Omental fat pad (tissue), 4 donors: ENCODE results near the gene GPHN. TPM values are rescaled to one million over a fixed set of nuclear protein-coding genes. Genes with fewer than 3 reads are reported as not detected.

Source experiments
- ATAC-seq: fragments of 150-250 bp; one replicate; pipeline ENCODE4 v1.9.1; 2016; ENCODE audit warnings: mild to moderate bottlenecking, moderate library complexity; ENCODE audit not compliant: low FRiP score
- DNase-seq: peaks from one replicate; pipeline ENCODE4 v3.0.0-alpha.2; 2019; ENCODE audit warnings: low spot score
- total RNA-seq, 4 donors: library from RNA; depleted of rRNA; stranded (reverse); fragments of >200 nt; gene quantifications; one replicate each; pipeline ENCODE4 v1.1.0, GENCODE V29; 2016
- TF ChIP-seq, protein P1 (sequence below), 3 donors: fragments of 450-650 bp; IDR thresholded peaks; one replicate each; pipeline ENCODE4 v1.5.1; 2016 to 2017; ENCODE audit warnings: antibody characterized with exemption in 3 of 3, mild to moderate bottlenecking in 3 of 3, moderate library complexity in 2 of 3

Gene GPHN
- total RNA-seq, 4 donors from 2014 or later: 8.0 to 27.6 (median 18.7) TPM

- TF ChIP-seq, protein P1, sequence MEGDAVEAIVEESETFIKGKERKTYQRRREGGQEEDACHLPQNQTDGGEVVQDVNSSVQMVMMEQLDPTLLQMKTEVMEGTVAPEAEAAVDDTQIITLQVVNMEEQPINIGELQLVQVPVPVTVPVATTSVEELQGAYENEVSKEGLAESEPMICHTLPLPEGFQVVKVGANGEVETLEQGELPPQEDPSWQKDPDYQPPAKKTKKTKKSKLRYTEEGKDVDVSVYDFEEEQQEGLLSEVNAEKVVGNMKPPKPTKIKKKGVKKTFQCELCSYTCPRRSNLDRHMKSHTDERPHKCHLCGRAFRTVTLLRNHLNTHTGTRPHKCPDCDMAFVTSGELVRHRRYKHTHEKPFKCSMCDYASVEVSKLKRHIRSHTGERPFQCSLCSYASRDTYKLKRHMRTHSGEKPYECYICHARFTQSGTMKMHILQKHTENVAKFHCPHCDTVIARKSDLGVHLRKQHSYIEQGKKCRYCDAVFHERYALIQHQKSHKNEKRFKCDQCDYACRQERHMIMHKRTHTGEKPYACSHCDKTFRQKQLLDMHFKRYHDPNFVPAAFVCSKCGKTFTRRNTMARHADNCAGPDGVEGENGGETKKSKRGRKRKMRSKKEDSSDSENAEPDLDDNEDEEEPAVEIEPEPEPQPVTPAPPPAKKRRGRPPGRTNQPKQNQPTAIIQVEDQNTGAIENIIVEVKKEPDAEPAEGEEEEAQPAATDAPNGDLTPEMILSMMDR (IDR thresholded peaks at IDR 0.05): no peak
- DNase-seq: no peak
- no peak for ATAC-seq
Observed at GRCh38 chr14:66955159-66955558, 447.2 kb downstream of the GPHN start.

- TF ChIP-seq, protein P1 (IDR thresholded peaks at IDR 0.05): no peak
- DNase-seq (no peak), ATAC-seq (no peak)
Observed at GRCh38 chr14:66959437-66960050, 451.6 kb downstream of the GPHN start.

GRCh38 chr14:66965831-66966230, 457.9 kb downstream of the GPHN start:
- DNase-seq (no peak), ATAC-seq (no peak)
- TF ChIP-seq, protein P1 (IDR thresholded peaks at IDR 0.05): no peak

GRCh38 chr14:66972469-66972868, 464.5 kb downstream of the GPHN start:
- TF ChIP-seq, protein P1 (IDR thresholded peaks at IDR 0.05): no peak
- ATAC-seq (no peak), DNase-seq (no peak)

DNA sequence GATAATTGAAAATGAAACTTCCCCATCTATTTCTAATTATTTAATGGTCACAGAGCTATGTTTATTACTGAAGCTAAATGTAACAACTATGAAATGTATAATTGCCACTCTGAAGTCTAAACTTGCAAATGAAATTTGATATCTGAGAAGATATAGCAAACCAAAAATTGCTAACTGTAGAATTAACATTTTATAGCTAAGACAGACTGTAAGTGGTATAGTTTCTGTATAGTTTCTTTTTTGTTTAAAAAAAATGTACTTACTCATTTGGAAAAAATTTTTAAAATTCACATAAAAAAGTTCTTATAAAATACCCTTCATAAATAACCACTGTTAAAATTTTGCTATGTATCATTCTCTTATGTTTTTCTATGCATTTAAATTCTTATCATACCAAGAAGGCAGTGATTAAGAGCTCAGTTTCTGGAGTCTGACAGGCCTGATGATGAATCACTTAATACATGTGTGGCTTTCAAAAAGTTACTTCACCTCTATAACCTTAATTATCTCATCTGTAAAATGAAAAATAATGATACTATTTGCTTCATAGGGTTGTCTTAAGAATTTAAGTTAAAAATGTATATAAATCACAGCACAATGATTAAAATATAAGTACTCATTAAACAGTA, 466.6 kb downstream of the GPHN start:
- ATAC-seq (no peak), DNase-seq (no peak)
- TF ChIP-seq, protein P1 (IDR thresholded peaks at IDR 0.05): no peak

DNA sequence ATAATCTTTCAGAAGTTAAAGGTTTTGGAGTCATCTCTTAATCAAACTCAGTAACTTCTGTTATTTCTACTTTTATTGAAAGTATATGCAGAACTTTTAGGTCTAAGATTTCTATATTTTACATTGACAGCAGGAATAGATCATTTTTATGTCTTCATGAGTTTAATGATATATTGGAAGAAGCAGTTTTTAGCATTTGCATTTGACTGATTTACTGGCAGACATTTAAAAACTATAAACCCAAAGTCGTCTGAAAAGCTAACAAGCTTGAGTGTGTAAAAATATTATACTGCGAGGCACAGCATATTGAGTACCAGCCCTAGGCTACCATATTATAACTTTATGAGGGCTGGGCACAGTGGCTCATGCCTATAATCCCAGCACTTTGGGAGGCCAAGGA, 467.3 kb downstream of the GPHN start:
- ATAC-seq (no peak), DNase-seq (no peak)
- TF ChIP-seq, protein P1 (IDR thresholded peaks at IDR 0.05): no peak
